ENCODE data around the gene HSPA1A.

HSPA1A gene

DNA sequence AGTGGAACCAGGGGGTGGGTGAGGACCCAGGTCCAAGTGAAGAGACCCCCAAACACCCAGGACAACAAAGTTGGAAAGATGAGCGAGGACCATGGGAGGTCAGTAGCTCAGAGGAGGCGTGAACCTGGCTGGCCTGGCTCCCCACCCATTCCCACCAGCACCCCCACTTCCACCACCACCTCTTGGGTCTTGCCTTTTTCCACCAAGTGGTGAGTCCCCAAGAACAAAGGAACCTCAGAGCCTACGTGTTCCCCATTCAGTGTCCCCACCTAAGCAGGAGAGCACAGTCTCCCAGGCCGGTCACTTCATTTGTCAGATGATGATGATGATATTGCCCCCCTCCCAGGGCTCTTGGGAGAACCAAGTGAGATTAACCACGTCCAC lies 37.7 kb upstream of the HSPA1A start:
- FAIRE-seq (no peak), DNase-seq (ENCODE audit: insufficient read length, low spot score) (no peak)
- TF ChIP-seq, protein P1, sequence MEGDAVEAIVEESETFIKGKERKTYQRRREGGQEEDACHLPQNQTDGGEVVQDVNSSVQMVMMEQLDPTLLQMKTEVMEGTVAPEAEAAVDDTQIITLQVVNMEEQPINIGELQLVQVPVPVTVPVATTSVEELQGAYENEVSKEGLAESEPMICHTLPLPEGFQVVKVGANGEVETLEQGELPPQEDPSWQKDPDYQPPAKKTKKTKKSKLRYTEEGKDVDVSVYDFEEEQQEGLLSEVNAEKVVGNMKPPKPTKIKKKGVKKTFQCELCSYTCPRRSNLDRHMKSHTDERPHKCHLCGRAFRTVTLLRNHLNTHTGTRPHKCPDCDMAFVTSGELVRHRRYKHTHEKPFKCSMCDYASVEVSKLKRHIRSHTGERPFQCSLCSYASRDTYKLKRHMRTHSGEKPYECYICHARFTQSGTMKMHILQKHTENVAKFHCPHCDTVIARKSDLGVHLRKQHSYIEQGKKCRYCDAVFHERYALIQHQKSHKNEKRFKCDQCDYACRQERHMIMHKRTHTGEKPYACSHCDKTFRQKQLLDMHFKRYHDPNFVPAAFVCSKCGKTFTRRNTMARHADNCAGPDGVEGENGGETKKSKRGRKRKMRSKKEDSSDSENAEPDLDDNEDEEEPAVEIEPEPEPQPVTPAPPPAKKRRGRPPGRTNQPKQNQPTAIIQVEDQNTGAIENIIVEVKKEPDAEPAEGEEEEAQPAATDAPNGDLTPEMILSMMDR (IDR thresholded peaks at IDR 0.05; ENCODE audit: insufficient read depth, missing control alignments), result no peak

DNA sequence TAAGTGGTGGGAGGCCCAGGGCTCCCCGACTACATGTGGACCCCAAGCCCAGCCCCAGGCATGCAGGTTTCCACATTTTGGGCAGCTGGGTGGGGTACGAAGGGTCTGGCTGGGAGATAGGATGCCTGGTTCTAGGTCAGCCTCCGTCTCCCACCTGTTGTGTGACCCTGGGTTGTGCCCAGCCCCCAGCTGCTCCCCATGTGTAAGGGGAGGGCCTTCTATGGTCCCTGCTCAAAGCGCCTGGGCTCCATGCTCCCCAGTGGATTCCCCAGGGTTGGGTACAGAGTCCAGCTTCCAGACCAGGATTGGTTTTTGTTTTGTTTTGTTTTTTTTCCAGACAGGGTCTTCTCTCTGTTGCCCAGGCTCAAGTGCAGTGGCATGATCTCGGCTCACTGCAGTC lies 37.1 kb upstream of the HSPA1A start:
- DNase-seq (ENCODE audit: insufficient read length, low spot score) (no peak), FAIRE-seq (no peak)
- TF ChIP-seq, protein P1 (IDR thresholded peaks at IDR 0.05; ENCODE audit: insufficient read depth, missing control alignments), result no peak

DNA sequence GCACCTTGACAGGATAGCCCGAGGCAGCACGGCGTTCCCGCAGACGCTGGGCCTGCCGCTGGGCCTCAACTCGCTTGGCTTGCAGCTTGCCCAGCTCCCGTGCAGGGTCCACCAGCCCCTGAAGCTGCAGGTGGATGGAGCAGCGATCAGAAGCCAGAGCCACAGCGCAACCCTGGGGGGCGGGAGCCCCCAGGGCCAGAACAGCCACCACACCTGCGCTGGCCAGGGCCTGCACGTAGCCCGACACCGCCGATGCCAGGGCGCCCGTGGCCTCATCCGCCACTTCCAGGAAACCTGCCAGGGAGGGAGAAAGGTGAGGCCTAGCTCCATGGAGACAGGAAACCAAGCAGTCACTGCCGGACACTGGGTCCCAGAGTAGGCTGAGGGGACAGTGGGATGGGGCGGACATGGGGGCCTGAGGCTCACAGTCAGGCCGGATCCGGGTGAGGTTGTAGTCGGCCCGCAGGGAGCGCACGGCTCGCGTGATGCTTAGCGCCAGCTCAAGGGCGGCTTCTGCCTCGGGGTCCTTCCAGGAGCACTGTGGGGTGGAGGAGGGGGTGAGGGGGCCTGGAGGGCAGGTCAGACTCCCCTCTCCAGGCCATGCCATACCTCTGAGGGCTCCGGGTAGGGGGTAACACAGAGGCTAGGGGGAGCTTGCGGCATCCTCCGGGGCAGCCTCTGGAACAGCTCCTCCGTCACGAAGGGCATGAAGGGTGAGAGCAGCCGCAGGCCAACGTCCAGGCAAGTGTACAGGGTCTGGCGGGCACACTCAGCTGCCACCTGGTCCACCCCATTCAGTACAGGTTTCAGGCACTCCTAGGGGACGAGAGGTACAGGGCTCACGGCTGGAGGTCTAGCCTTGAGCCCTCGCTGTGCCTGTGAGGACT lies 36.1 kb upstream of the HSPA1A start:
- DNase-seq (ENCODE audit: insufficient read length, low spot score) (no peak), FAIRE-seq (no peak)
- TF ChIP-seq, protein P1 (IDR thresholded peaks at IDR 0.05; ENCODE audit: insufficient read depth, missing control alignments), result no peak

DNA sequence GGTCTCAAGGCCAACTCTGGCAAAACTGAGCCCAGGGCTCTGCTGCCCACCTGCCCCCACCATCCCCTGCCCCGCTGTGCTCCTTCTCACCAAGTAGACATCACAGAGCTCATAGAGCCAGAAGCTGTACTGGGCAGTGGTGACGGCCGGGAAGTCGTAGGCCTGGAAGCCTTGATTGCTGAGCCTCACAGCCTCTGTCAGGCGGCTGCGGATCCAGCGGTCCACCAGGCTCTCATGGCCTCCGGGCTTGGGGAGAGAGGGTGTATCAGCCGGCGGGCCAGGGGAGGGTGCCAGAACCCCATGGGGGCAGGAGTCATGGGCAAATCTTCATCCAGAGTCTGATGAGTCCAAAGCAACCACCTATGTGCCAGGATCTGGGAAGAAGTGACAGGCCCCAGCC lies 35.4 kb upstream of the HSPA1A start:
- FAIRE-seq (no peak), DNase-seq (ENCODE audit: insufficient read length, low spot score) (no peak)
- TF ChIP-seq, protein P1 (IDR thresholded peaks at IDR 0.05; ENCODE audit: insufficient read depth, missing control alignments), result no peak

DNA sequence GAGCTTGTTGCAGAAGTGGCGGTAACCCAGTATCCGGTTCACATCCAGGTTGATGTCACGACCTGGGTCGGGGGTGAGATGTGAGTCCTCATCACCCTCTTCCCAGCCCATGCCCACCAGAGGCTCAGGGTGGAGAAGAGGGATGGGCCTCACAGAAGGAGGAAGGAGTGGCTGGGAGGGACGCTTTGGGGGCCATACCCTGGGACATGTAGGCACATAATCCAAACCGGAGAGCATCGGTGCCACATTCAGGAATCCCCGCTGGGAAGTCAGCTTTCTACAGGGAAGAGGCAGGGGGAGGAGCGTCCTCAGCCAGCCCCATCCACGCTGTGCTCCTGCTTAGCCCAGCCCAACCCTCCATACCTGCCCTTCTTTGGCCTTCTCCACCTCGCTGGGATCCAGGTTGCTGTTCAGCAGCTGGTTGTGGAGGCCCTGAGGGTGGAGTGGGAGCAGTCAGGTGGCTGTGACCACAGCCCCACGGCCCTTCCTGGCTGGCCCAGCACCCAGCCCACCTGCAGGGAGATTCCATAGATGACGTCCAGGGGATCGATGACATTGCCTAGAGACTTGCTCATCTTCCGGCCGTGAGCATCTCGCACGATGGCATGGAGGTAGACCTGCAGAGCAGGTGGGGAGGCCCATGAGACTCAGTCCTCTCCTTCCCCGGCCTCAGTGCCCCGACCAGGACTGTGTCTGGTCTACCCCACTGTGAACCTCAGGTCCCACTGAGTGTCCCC lies 34.7 kb upstream of the HSPA1A start:
- TF ChIP-seq, protein P1 (IDR thresholded peaks at IDR 0.05; ENCODE audit: insufficient read depth, missing control alignments), result no peak
- FAIRE-seq, result no peak
- DNase-seq (ENCODE audit: insufficient read length, low spot score), result no peak

DNA sequence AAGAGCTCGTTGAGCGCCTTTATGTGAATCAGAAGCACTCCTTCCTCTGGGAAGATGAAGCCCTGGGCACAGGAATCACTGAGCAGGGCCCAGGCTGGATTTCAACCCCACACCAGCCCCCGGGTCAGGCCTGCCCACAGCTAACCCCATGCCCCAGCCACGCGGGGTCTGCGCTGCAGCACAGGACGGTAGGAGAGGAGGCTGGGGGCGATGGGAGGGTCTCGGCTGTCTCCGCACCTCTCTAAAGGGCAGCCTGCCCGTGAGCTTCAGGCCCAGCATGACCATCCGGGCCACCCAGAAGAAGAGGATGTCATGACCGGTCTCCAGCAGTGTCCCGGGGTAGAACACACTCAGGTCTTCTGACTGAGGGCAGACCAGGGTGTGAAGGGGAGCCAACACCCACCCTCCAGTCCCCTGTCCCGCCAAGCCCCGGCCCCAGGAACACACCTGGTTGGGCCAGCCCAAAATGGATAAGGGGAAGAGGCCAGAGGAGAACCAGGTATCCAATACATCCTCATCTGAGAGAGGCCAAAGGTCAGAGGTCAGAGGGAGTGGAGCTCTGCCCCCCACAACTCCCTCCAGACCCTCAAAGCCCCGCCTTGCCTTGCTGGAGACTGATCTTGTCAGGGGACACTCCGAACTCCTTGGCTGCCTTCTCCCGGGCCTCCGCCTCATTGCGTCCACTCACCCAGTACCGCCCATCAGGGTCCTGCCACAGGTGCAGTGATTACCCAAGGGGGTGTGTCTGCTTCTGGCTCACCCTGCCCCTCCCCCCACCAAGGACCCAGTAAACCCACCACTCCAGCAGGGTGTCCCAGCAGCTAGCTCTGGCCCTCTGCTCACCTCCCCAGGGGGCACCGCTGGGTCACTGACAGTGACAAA lies 33.9 kb upstream of the HSPA1A start:
- FAIRE-seq, result no peak

More for the DNA sequence above, 33.9 kb upstream of the HSPA1A start:
- DNase-seq (ENCODE audit: insufficient read length, low spot score), result no peak
- TF ChIP-seq, protein P1 (IDR thresholded peaks at IDR 0.05; ENCODE audit: insufficient read depth, missing control alignments), result no peak
